ENCODE data around the gene ACTRT2. TPM values are rescaled to one million over a fixed set of nuclear protein-coding genes. Genes with fewer than 3 reads are reported as not detected.

Gene ACTRT2
- total RNA-seq, 2 experiments from 2014 or later: not detected

DNA sequence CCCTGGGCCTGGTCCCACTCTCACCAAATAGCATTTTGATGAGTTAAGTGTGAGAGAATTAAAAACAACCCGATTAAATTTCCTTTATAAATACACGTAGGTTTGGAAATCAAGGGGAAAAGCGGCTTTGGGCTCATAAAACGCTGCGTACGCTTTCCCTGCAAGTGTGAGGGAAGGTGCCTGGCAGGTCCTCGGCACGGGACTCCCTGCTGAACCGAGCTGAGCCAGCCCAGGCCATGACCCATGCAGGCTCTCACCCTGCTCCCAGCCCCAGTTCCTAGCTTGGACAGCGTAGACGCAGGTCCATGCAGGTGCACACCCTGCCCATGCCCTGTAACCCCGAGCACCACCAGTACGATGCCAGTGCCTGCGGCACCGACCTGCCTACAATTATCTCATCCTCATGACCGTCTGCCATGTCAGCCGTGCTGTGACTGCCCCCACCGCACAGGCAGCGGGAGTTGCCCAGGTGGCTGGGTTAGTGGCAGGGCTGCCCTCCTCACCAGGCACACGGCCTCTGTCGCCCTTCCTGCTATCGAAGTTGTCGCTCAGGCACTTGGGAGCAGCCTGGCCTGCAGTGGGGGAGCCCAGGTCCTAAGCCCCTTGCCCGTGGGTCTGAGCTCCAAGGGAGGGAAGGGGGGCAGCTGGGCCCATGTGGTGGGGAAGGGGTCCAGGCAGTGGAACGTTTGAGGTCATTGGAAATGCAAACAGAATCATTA is 41.0 kb upstream of the ACTRT2 start:
- H3K4me1 Mint-ChIP-seq: no peaks in the 10 kb centered on the region
- no peak overlapping the region for H3K27ac Mint-ChIP-seq
- ChIA-PET CTCF (no interaction called here), POLR2A (no interaction called here)
- no peaks in the 10 kb centered on the region for H3K9me3 Mint-ChIP-seq
- no peaks in the 10 kb centered on the region for H3K36me3 Mint-ChIP-seq (ENCODE audit: low read depth)
- DNase-seq: no peak
- no peaks in the 10 kb centered on the region for H3K27me3 Mint-ChIP-seq
- H3K4me3 Mint-ChIP-seq: no peak overlapping the region

- ChIA-PET CTCF (no interaction called here), POLR2A (no interaction called here)
- Mint-ChIP-seq H3K4me1 (no peaks in the 10 kb centered on the region), H3K36me3 (ENCODE audit: low read depth) (no peaks in the 10 kb centered on the region), H3K27me3 (no peaks in the 10 kb centered on the region), H3K9me3 (no peaks in the 10 kb centered on the region), H3K4me3 (no peak overlapping the region), H3K27ac (no peak overlapping the region)
- no peak for DNase-seq
These were observed 40.4 kb upstream of the ACTRT2 start for GRCh38 chr1:2980849-2981248.

GRCh38 chr1:2981388-2981787 is 39.9 kb upstream of the ACTRT2 start:
- no peaks in the 10 kb centered on the region for H3K4me1 Mint-ChIP-seq
- DNase-seq: no peak
- H3K9me3 Mint-ChIP-seq: no peaks in the 10 kb centered on the region
- no peak overlapping the region for H3K27ac Mint-ChIP-seq
- ChIA-PET POLR2A (no interaction called here), CTCF (no interaction called here)
- H3K36me3 Mint-ChIP-seq (ENCODE audit: low read depth): no peaks in the 10 kb centered on the region
- H3K27me3 Mint-ChIP-seq: no peaks in the 10 kb centered on the region
- no peak overlapping the region for H3K4me3 Mint-ChIP-seq

DNA sequence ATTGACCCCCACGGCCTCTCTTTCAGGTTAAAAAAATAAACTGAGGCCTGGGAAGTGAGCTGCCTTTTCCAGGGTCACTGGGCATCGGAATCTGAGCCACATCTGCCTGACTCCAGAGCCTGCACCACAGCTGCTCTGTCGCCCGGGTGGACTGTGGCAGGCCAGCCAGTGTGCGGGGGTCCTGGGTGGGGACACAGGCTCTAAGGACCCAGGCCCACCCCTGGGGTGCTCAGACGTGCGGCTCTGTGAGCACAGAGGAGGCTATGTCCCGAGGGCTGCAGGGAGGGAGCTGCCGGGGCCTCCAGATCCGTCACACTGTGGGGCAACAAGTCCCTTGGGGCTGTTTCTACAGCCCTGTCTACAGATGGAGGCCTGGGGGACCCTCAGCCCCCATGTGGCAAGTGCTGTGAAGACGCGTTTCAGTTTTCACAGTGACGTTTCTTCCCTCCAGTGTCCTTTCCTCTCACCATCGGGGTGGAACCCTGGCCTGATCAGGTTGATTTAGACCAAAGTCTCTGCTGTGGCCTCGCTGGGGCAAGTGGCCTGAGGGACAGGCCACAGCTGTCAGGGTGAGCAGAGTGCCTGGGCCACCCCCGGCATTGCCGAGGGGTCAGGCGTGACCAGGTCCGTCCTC is 39.2 kb upstream of the ACTRT2 start:
- H3K36me3 Mint-ChIP-seq (ENCODE audit: low read depth): no peaks in the 10 kb centered on the region
- no peak overlapping the region for H3K27ac Mint-ChIP-seq
- CTCF ChIA-PET: no interaction called here
- POLR2A ChIA-PET: no interaction called here
- DNase-seq: no peak
- no peaks in the 10 kb centered on the region for H3K9me3 Mint-ChIP-seq
- H3K27me3 Mint-ChIP-seq: no peaks in the 10 kb centered on the region
- no peaks in the 10 kb centered on the region for H3K4me1 Mint-ChIP-seq
- H3K4me3 Mint-ChIP-seq: no peak overlapping the region

- Mint-ChIP-seq H3K27me3 (no peaks in the 10 kb centered on the region), H3K9me3 (no peaks in the 10 kb centered on the region), H3K36me3 (ENCODE audit: low read depth) (no peaks in the 10 kb centered on the region), H3K4me3 (no peak overlapping the region), H3K27ac (no peak overlapping the region), H3K4me1 (no peaks in the 10 kb centered on the region)
- POLR2A ChIA-PET: no interaction called here
- CTCF ChIA-PET: no interaction called here
- DNase-seq: no peak
These were observed 38.5 kb upstream of the ACTRT2 start for GRCh38 chr1:2982615-2983318.

DNA sequence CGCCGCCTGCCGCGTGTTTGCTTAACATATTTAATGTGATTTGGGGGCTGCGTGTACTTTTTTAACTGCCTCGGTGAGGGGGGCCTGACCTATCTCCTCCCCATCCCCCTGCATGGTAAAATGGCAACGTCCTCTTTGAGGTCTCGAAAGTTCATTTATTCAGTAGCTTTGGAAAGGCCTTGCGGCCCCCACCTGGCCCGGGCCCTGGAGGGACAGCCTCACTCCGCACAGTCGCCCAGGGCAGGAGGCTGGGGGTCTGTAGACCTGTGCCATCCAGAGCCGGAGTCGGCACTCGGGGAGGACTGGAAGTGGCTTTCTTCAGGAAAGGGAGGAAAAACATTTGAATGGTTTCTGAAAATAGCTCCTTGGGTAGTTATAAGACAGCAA is 38.0 kb upstream of the ACTRT2 start:
- CTCF ChIA-PET: no interaction called here
- H3K36me3 Mint-ChIP-seq (ENCODE audit: low read depth): no peaks in the 10 kb centered on the region
- POLR2A ChIA-PET: no interaction called here
- no peaks in the 10 kb centered on the region for H3K27me3 Mint-ChIP-seq
- H3K4me1 Mint-ChIP-seq: no peaks in the 10 kb centered on the region
- H3K4me3 Mint-ChIP-seq: no peak overlapping the region
- H3K27ac Mint-ChIP-seq: no peak overlapping the region
- no peaks in the 10 kb centered on the region for H3K9me3 Mint-ChIP-seq
- no peak for DNase-seq

GRCh38 chr1:2983706-2984398 is 37.4 kb upstream of the ACTRT2 start:
- ChIA-PET CTCF (no interaction called here), POLR2A (no interaction called here)
- Mint-ChIP-seq H3K9me3 (no peaks in the 10 kb centered on the region), H3K27ac (no peak overlapping the region), H3K4me1 (no peaks in the 10 kb centered on the region), H3K36me3 (ENCODE audit: low read depth) (no peaks in the 10 kb centered on the region), H3K27me3 (no peaks in the 10 kb centered on the region), H3K4me3 (no peak overlapping the region)
- DNase-seq: no peak

- Mint-ChIP-seq H3K27me3 (no peaks in the 10 kb centered on the region), H3K9me3 (no peaks in the 10 kb centered on the region), H3K4me3 (no peak overlapping the region), H3K36me3 (ENCODE audit: low read depth) (no peaks in the 10 kb centered on the region), H3K27ac (no peak overlapping the region), H3K4me1 (no peaks in the 10 kb centered on the region)
- POLR2A ChIA-PET: no interaction called here
- no peak for DNase-seq
- CTCF ChIA-PET: no interaction called here
These were observed 36.7 kb upstream of the ACTRT2 start for GRCh38 chr1:2984399-2985061.

DNA sequence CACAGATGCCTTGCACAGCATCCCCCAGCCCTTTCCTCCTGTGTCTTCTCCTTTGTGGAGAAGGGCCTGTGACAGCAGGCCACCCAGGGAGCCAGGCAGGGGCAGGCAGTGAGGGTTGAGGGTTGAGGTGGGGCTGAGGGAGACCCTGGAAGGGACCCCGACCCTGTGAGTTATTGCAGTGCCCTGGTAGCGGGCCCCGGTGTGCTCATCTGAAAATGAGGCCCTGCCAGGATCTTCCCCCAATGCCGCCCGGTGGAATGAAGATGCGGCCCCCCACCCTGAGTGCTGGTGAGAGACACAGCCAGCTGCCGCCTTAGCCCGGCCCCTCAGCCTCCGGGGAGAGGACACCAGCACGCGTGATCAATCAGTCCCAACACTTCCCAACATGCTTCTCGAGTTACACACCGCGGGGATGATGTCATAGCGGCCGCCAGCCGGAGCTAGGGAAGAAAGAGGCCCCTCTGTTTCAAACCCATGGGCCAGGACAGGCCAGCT is 36.2 kb upstream of the ACTRT2 start:
- Mint-ChIP-seq H3K9me3 (no peaks in the 10 kb centered on the region), H3K4me3 (no peak overlapping the region), H3K27me3 (no peaks in the 10 kb centered on the region), H3K36me3 (ENCODE audit: low read depth) (no peaks in the 10 kb centered on the region), H3K4me1 (no peaks in the 10 kb centered on the region), H3K27ac (no peak overlapping the region)
- DNase-seq: no peak
- CTCF ChIA-PET: no interaction called here
- POLR2A ChIA-PET: no interaction called here

DNA sequence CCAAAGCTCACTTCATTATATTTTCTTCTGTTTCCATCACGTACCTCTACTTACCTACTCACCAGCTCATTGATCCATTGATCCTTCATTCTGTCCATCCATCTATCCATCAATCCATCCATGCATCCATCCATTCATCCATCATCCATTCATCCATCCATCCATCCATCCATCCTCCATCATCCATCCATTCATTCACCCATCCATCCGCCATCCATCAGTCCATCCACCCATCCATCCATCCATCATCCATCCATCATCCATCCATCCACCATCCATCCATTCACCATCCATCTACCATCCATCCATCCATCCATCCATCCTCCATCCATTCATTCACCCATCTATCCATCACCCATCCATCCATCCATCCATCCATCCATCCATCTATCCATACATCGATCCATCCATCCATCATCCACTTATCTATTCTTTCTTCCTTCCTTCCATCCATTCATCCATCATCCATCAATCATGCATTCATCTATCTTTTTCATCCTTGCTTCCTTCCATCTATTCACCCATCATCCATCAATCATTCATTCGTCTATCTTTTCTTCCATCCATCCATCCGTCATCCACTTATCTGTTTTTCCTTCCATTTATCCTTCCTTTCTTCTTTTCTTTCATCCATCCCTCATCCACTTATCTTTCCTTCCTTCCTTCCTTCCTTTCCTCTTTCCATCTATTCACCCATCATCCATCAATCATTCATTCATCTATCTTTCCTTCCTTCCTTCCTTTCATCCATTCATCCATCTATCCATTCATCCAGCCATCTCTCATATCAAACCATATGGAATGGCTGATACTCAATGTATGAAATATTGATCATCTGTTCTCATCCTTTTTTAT is 35.3 kb upstream of the ACTRT2 start:
- Mint-ChIP-seq H3K4me3 (no peak overlapping the region), H3K9me3 (no peaks in the 10 kb centered on the region), H3K36me3 (ENCODE audit: low read depth) (no peaks in the 10 kb centered on the region), H3K27me3 (no peaks in the 10 kb centered on the region), H3K4me1 (no peaks in the 10 kb centered on the region), H3K27ac (no peak overlapping the region)
- no peak for DNase-seq
- POLR2A ChIA-PET: no interaction called here
- CTCF ChIA-PET: no interaction called here

GRCh38 chr1:2986549-2987305 is 34.5 kb upstream of the ACTRT2 start:
- CTCF ChIA-PET: no interaction called here
- no peak for DNase-seq
- no peaks in the 10 kb centered on the region for H3K27me3 Mint-ChIP-seq
- POLR2A ChIA-PET: no interaction called here
- H3K4me3 Mint-ChIP-seq: no peak overlapping the region
- no peaks in the 10 kb centered on the region for H3K9me3 Mint-ChIP-seq
- no peaks in the 10 kb centered on the region for H3K36me3 Mint-ChIP-seq (ENCODE audit: low read depth)
- no peaks in the 10 kb centered on the region for H3K4me1 Mint-ChIP-seq
- no peak overlapping the region for H3K27ac Mint-ChIP-seq

- Mint-ChIP-seq H3K36me3 (ENCODE audit: low read depth) (no peaks in the 10 kb centered on the region), H3K27me3 (no peaks in the 10 kb centered on the region), H3K27ac (no peak overlapping the region), H3K9me3 (peaks cover 3% of the 10 kb centered on the region), H3K4me1 (no peaks in the 10 kb centered on the region), H3K4me3 (no peak overlapping the region)
- POLR2A ChIA-PET: no interaction called here
- CTCF ChIA-PET: no interaction called here
- no peak for DNase-seq
These were observed 33.5 kb upstream of the ACTRT2 start for GRCh38 chr1:2987773-2988172.
